22Rv1 (cell line): Measurements from ENCODE around the gene PDGFA.

ENCODE experiments used
- CTCF ChIP-seq: fragments of 450-650 bp; IDR thresholded peaks from 2 replicates; pipeline ENCODE4 v1.5.1; 2017; ENCODE audit warnings: mild to moderate bottlenecking
- ZFX ChIP-seq: fragments of 450-650 bp; IDR thresholded peaks from 2 replicates; pipeline ENCODE4 v1.6.1; 2017; ENCODE audit warnings: antibody characterized with exemption, borderline replicate concordance

DNA sequence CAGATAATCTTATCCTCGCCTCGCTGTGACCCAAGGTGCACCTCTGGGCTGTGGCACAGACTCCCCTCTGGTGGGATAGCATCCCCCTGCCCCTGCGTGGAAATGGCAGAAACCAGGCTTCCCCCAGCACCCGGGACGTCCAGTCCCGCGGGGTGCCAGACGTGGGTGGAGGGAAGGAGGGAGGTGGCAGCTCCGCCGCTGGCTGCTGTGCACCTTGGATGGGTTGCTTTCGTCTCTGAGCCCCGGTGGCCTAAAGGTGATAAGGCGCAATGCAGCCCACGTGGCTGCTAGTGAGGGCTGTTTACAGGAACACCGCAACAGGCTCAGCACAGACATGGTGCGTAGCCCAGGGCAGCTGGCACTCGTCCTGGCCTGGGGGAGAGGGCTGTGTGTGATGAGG, 13.6 kb upstream of the PDGFA start:
- TF ChIP-seq CTCF (no peak), ZFX (no peak)
